HepG2 (cell line): ENCODE measurements around the gene KMT5C. TPM values are rescaled to one million over a fixed set of nuclear protein-coding genes. Genes with fewer than 3 reads are reported as not detected.

Source experiments
- ATAC-seq: fragments of 200-7000 bp; cut with Tn5 transposase; 3 replicates; pipeline ENCODE4 v1.9.1; 2020; ENCODE audit warnings: mild to moderate bottlenecking, moderate library complexity
- BruUV-seq: library from RNA; stranded (reverse); fragments of 400-500 nt; replicated peaks from 2 replicates; lab custom pipeline; 2021; lab: Mats Ljungman, UMichigan
- CTCF ChIA-PET: fragments of 300-600 bp; formaldehyde crosslinking; extraction: SDS; loops from one replicate; lab custom pipeline; 2021; ENCODE audit warnings: low total read pairs, inconsistent platforms, low intra/inter-chr PET ratio; lab: Yijun Ruan, JAX
- POLR2A ChIA-PET: fragments of 350-600 bp; sonication (Branson Sonifier 250); formaldehyde crosslinking; loops from one replicate; lab custom pipeline; 2020; ENCODE audit warnings: antibody characterized with exemption, inconsistent platforms; lab: Yijun Ruan, JAX
- DNase-seq: peaks from one replicate; pipeline ENCODE4 v3.0.0-alpha.2; 2015; ENCODE audit warnings: low spot score
- FAIRE-seq: peaks from 3 replicates; lab custom pipeline; 2011; peaks lifted over from hg19 to GRCh38; lab: Jason Lieb, UNC
- H2AFZ ChIP-seq: one replicate; pipeline ENCODE4 v1.6.1; 2011; ENCODE audit warnings: low read length, inconsistent platforms
- H3K27ac ChIP-seq: fragments of 300-600 bp; 3 replicates; pipeline ENCODE4 v1.8.0; 2011; ENCODE audit warnings: mixed run types, mild to moderate bottlenecking, mixed read lengths, low read length, inconsistent platforms; ENCODE audit not compliant: insufficient read depth; ENCODE audit errors: extremely low read length
- H3K27me3 ChIP-seq, 2 experiments: fragments of 200-600 bp in 1 of 2; 2 replicates in 1 of 2; 3 replicates in 1 of 2; pipeline versions ENCODE4 v1.6.0 to v1.8.0; 2011; ENCODE audit warnings: low read length in 2 of 2, mild to moderate bottlenecking in 2 of 2, moderate library complexity in 2 of 2, inconsistent platforms in 1 of 2; ENCODE audit not compliant: insufficient read depth in 2 of 2, control insufficient read depth in 1 of 2
- H3K36me3 ChIP-seq, 2 experiments: fragments of 200-600 bp in 1 of 2; replicated peaks in 1 of 2; 2 replicates in 1 of 2; 3 replicates in 1 of 2; pipeline versions ENCODE4 v1.5.1 to v1.8.0; 2011; ENCODE audit warnings: low read length in 2 of 2, inconsistent platforms in 1 of 2; ENCODE audit not compliant: insufficient read depth in 2 of 2, control insufficient read depth in 1 of 2
- H3K4me1 ChIP-seq: 2 replicates; pipeline ENCODE4 v1.5.1; 2012; ENCODE audit warnings: low read length, inconsistent platforms; ENCODE audit not compliant: insufficient read depth
- H3K4me2 ChIP-seq: 2 replicates; pipeline ENCODE4 v1.6.0; 2011; ENCODE audit warnings: low read depth, low read length, inconsistent platforms
- H3K4me3 ChIP-seq, 3 experiments: fragments of 200-600 bp in 1 of 3; sonication (generic), shearing (Covaris generic) in 1 of 3; replicated peaks in 1 of 3; 2 replicates each; pipeline ENCODE4 v1.5.1; 2011 to 2016; ENCODE audit warnings: low read length in 3 of 3, inconsistent platforms in 2 of 3, low read depth in 2 of 3, mild to moderate bottlenecking in 2 of 3, control low read depth in 1 of 3, mixed read lengths in 1 of 3; ENCODE audit not compliant: insufficient read depth in 1 of 3
- H3K79me2 ChIP-seq: one replicate; pipeline ENCODE4 v1.6.1; 2011; ENCODE audit warnings: low read length, inconsistent platforms; ENCODE audit not compliant: insufficient read depth
- H3K9ac ChIP-seq: 2 replicates; pipeline ENCODE4 v1.6.0; 2011; ENCODE audit warnings: mild to moderate bottlenecking, low read depth, low read length, inconsistent platforms; ENCODE audit not compliant: insufficient read depth
- H3K9me3 ChIP-seq: 2 replicates; pipeline ENCODE4 v1.5.1; 2012; ENCODE audit warnings: mild to moderate bottlenecking, low read length
- H4K20me1 ChIP-seq: 2 replicates; pipeline ENCODE4 v1.6.0; 2011; ENCODE audit warnings: inconsistent platforms, mild to moderate bottlenecking, low read length, moderate library complexity; ENCODE audit not compliant: insufficient read depth
- ZNF121 ChIP-seq: sonication (generic); formaldehyde crosslinking; IDR thresholded peaks from 2 replicates; pipeline ENCODE4 v1.5.0; 2020; ENCODE audit warnings: mild to moderate bottlenecking, missing genetic modification reagents
- ZNF674 ChIP-seq: sonication (generic); formaldehyde crosslinking; IDR thresholded peaks from 2 replicates; pipeline ENCODE4 v1.5.0; 2020; ENCODE audit warnings: low read depth, mild to moderate bottlenecking, missing genetic modification reagents
- WGBS: methylation state at CpG from one replicate; pipeline ENCODE4 v1.1.6; 2017; ENCODE audit warnings: low lambda C conversion rate; 5-methylcytosine and 5-hydroxymethylcytosine counted together
- in situ Hi-C: cut with HindIII; loops from 2 replicates; pipeline ENCODE4 v1.10.0; 2017; ENCODE audit warnings: low pct_unique_long_range_greater_than_20kb; ENCODE audit not compliant: extremely low pct_ligation_motif_present
- intact Hi-C: fragments of 100-400 bp; cut with micrococcal nuclease; formaldehyde crosslinking; loops from one replicate; pipeline ENCODE4 v1.10.0; 2022; ENCODE audit not compliant: unreplicated experiment
- polyA plus RNA-seq, 8 experiments: library from polyadenylated mRNA; depleted of rRNA in 3 of 8; stranded (reverse) in 7 of 8; unstranded in 1 of 8; fragments of >200 nt; fragmentation: Illumina TruSeq in 4 of 8; extraction: Trizol in 4 of 8; gene quantifications; 2 replicates each; pipeline versions ENCODE4 v1.2.1 to v1.2.3, GENCODE V29; 2011 to 2016; ENCODE audit warnings: low read depth in 4 of 8, missing spikeins in 1 of 8, mixed read lengths in 1 of 8; ENCODE audit not compliant: insufficient read depth in 1 of 8
- total RNA-seq, 5 experiments: library from RNA; depleted of rRNA; stranded (reverse); fragments of >200 nt; fragmentation: Illumina TruSeq; extraction: Trizol; gene quantifications; 2 replicates each; pipeline ENCODE4 v1.2.3, GENCODE V29; 2016; ENCODE audit warnings: low read depth in 1 of 5

KMT5C gene
- total and polyA plus RNA-seq, 2 of the 13 experiments (the other 11 are each of a cell fraction or from before 2014, with no cell fraction given) = 5.5 to 9.0 TPM

DNA sequence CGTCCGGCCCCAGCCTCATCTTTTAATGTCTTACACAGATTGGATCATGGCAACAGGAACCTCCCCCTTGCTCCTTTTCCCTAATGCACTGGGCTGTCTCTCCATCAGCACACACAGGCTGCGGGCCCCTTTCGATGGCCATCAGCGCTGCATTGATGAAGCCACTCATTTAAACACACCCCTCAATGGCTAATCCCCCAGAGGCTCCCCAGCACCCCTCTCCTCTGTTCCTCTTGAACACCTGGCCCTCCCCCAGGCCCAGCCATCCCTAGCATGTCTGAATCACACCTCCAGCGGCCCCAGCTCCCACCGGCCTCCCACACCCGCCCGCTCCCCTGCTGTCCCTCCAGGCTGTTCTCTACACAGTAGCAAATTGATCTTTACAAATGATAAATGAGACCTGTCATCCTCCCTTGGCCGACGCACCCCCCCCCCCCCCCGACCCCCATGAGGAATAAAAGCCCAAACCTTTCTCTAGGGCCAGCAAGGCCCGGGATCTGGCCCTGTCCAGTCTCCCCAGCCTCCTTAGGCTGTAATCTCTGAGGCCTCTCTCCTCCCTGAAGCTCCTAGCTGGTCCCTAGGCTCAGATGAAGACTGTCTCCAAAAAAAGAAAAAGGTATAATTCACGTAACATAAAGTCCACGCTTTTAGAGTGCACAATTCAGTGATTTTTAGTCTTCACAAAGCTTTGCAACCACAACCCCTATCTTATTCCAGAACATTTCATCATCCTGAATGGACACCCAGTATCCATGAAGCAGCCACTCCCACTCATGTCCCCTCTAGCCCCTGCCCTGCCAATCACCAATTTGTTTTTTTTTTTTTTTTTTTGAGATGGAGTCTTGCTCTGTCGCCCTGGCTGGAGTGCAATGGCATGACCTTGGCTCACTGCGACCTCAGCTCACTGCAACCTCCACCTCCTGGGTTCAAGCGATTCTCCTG is 53.4 kb downstream of the KMT5C start:
- TF ChIP-seq ZNF674 (CRISPR knock-in tag) = no peak
- peak; percentile 33; the same call in 1 of the 2 replicates for TF ChIP-seq ZNF121
- no peak overlapping the region for H3K27ac ChIP-seq
- no peak overlapping the region for H3K4me3 ChIP-seq
- 84% methylated on average over 18 of the region's 18 CpGs for WGBS
- in situ Hi-C loops (no loop called here), intact Hi-C loops (no loop called here)
- no peaks in the 10 kb centered on the region for H3K27me3 ChIP-seq
- FAIRE-seq (no peak), DNase-seq (no peak), ATAC-seq (peak; percentile 27)
- ChIA-PET POLR2A (interaction anchor here (0.7 to 9.7 kb wide), 4 partner anchors 14 to 232 kb away, joined by 3 to 62 read pairs (median 4); partner anchors contain the start of genes KMT5C and UBE2S), CTCF (no interaction called here)
- H3K9me3 ChIP-seq = no peaks in the 10 kb centered on the region
- no peak overlapping the region for H3K4me2 ChIP-seq
- BruUV-seq = no TSS peak
- peaks cover 42% of the 10 kb centered on the region for H3K4me1 ChIP-seq
- H2AFZ ChIP-seq = no peak overlapping the region
- H3K9ac ChIP-seq = no peak overlapping the region
- peaks cover 25% of the 10 kb centered on the region for H4K20me1 ChIP-seq
- peaks cover 12 to 20% of the 10 kb centered on the region in 2 experiments for H3K36me3 ChIP-seq
- peaks cover 4% of the 10 kb centered on the region for H3K79me2 ChIP-seq

Other genes with a start within 250 kb of the KMT5C start
- 13.0 and 29.7 TPM in 2 replicates for gene PPP1R12C, start 222.2 kb upstream of the KMT5C start, total RNA-seq (2016; rRNA removed; fragmentation: Illumina TruSeq; extraction: Trizol)
- gene PPP1R12C, start 222.2 kb upstream of the KMT5C start, polyA plus RNA-seq (2011; rRNA removed) = 30.3 and 40.4 TPM in 2 replicates
- 1.3 and 1.4 TPM in 2 replicates for gene TNNT1, start 190.7 kb upstream of the KMT5C start, total RNA-seq (2016; rRNA removed; fragmentation: Illumina TruSeq; extraction: Trizol)
- 1.3 and 2.4 TPM in 2 replicates for gene TNNT1, start 190.7 kb upstream of the KMT5C start, polyA plus RNA-seq (2011; rRNA removed)
- 3.5 and 3.7 TPM in 2 replicates for gene TNNI3, start 182.1 kb upstream of the KMT5C start, total RNA-seq (2016; rRNA removed; fragmentation: Illumina TruSeq; extraction: Trizol)
- 3.7 TPM in 2 replicates for gene TNNI3, start 182.1 kb upstream of the KMT5C start, polyA plus RNA-seq (2011; rRNA removed)
- 0.40 and 0.41 TPM in 2 replicates for gene DNAAF3, start 173.3 kb upstream of the KMT5C start, total RNA-seq (2016; rRNA removed; fragmentation: Illumina TruSeq; extraction: Trizol)
- gene DNAAF3, start 173.3 kb upstream of the KMT5C start, polyA plus RNA-seq (2011; rRNA removed) = 0.30 and 0.33 TPM in 2 replicates
- not detected in 2 replicates for gene SYT5, start 159.6 kb upstream of the KMT5C start, total RNA-seq (2016; rRNA removed; fragmentation: Illumina TruSeq; extraction: Trizol)
- 0.04 TPM in 1 of 2 replicates, not detected in the other for gene SYT5, start 159.6 kb upstream of the KMT5C start, polyA plus RNA-seq (2011; rRNA removed)
- 9.9 and 14.7 TPM in 2 replicates for gene PTPRH, start 130.4 kb upstream of the KMT5C start, total RNA-seq (2016; rRNA removed; fragmentation: Illumina TruSeq; extraction: Trizol)
- gene PTPRH, start 130.4 kb upstream of the KMT5C start, polyA plus RNA-seq (2011; rRNA removed) = 125 and 166 TPM in 2 replicates
- 6.0 and 9.6 TPM in 2 replicates for gene TMEM86B, start 111.1 kb upstream of the KMT5C start, total RNA-seq (2016; rRNA removed; fragmentation: Illumina TruSeq; extraction: Trizol)
- 7.7 and 10.7 TPM in 2 replicates for gene TMEM86B, start 111.1 kb upstream of the KMT5C start, polyA plus RNA-seq (2011; rRNA removed)
- 23.0 and 25.8 TPM in 2 replicates for gene PPP6R1, start 80.9 kb upstream of the KMT5C start, total RNA-seq (2016; rRNA removed; fragmentation: Illumina TruSeq; extraction: Trizol)
- gene PPP6R1, start 80.9 kb upstream of the KMT5C start, polyA plus RNA-seq (2011; rRNA removed) = 54.0 and 75.7 TPM in 2 replicates
- 33.7 and 35.9 TPM in 2 replicates for gene HSPBP1, start 59.8 kb upstream of the KMT5C start, total RNA-seq (2016; rRNA removed; fragmentation: Illumina TruSeq; extraction: Trizol)
- 22.3 and 25.7 TPM in 2 replicates for gene HSPBP1, start 59.8 kb upstream of the KMT5C start, polyA plus RNA-seq (2011; rRNA removed)
- 0.18 TPM in 1 of 2 replicates, not detected in the other for gene BRSK1, start 55.9 kb upstream of the KMT5C start, total RNA-seq (2016; rRNA removed; fragmentation: Illumina TruSeq; extraction: Trizol)
- 1.2 and 1.9 TPM in 2 replicates for gene BRSK1, start 55.9 kb upstream of the KMT5C start, polyA plus RNA-seq (2011; rRNA removed)
- gene TMEM150B, start 14.5 kb upstream of the KMT5C start, total RNA-seq (2016; rRNA removed; fragmentation: Illumina TruSeq; extraction: Trizol) = 0.74 and 1.3 TPM in 2 replicates
- gene TMEM150B, start 14.5 kb upstream of the KMT5C start, polyA plus RNA-seq (2011; rRNA removed) = 1.8 and 2.9 TPM in 2 replicates
- gene COX6B2, start 14.8 kb downstream of the KMT5C start, total RNA-seq (2016; rRNA removed; fragmentation: Illumina TruSeq; extraction: Trizol) = not detected in 2 replicates
- gene COX6B2, start 14.8 kb downstream of the KMT5C start, polyA plus RNA-seq (2011; rRNA removed) = 0.16 and 0.21 TPM in 2 replicates
- gene GARIN5B, start 23.4 kb downstream of the KMT5C start, total RNA-seq (2016; rRNA removed; fragmentation: Illumina TruSeq; extraction: Trizol) = not detected in 2 replicates
- 0.03 TPM in 1 of 2 replicates, not detected in the other for gene GARIN5B, start 23.4 kb downstream of the KMT5C start, polyA plus RNA-seq (2011; rRNA removed)
- gene IL11, start 30.6 kb downstream of the KMT5C start, total RNA-seq (2016; rRNA removed; fragmentation: Illumina TruSeq; extraction: Trizol) = 2.9 and 3.0 TPM in 2 replicates
- 2.5 and 4.5 TPM in 2 replicates for gene IL11, start 30.6 kb downstream of the KMT5C start, polyA plus RNA-seq (2011; rRNA removed)
- gene TMEM190, start 37.0 kb downstream of the KMT5C start, total RNA-seq (2016; rRNA removed; fragmentation: Illumina TruSeq; extraction: Trizol) = 0.35 TPM in 1 of 2 replicates, not detected in the other
- 0.83 and 1.6 TPM in 2 replicates for gene TMEM190, start 37.0 kb downstream of the KMT5C start, polyA plus RNA-seq (2011; rRNA removed)
- gene TMEM238, start 44.4 kb downstream of the KMT5C start, total RNA-seq (2016; rRNA removed; fragmentation: Illumina TruSeq; extraction: Trizol) = not detected in 2 replicates
- gene TMEM238, start 44.4 kb downstream of the KMT5C start, polyA plus RNA-seq (2011; rRNA removed) = not detected in 2 replicates
- 105 and 149 TPM in 2 replicates for gene RPL28, start 46.1 kb downstream of the KMT5C start, total RNA-seq (2016; rRNA removed; fragmentation: Illumina TruSeq; extraction: Trizol)
- gene RPL28, start 46.1 kb downstream of the KMT5C start, polyA plus RNA-seq (2011; rRNA removed) = 420 and 501 TPM in 2 replicates
- 29.5 and 39.3 TPM in 2 replicates for gene UBE2S, start 67.9 kb downstream of the KMT5C start, total RNA-seq (2016; rRNA removed; fragmentation: Illumina TruSeq; extraction: Trizol)
- 26.6 and 32.2 TPM in 2 replicates for gene UBE2S, start 67.9 kb downstream of the KMT5C start, polyA plus RNA-seq (2011; rRNA removed)
- gene SHISA7, start 103.4 kb downstream of the KMT5C start, total RNA-seq (2016; rRNA removed; fragmentation: Illumina TruSeq; extraction: Trizol) = not detected in 2 replicates
- not detected in 2 replicates for gene SHISA7, start 103.4 kb downstream of the KMT5C start, polyA plus RNA-seq (2011; rRNA removed)
- 105 and 106 TPM in 2 replicates for gene ISOC2, start 121.8 kb downstream of the KMT5C start, total RNA-seq (2016; rRNA removed; fragmentation: Illumina TruSeq; extraction: Trizol)
- 76.8 and 91.2 TPM in 2 replicates for gene ISOC2, start 121.8 kb downstream of the KMT5C start, polyA plus RNA-seq (2011; rRNA removed)
- not detected in 2 replicates for gene C19orf85, start 124.9 kb downstream of the KMT5C start, total RNA-seq (2016; rRNA removed; fragmentation: Illumina TruSeq; extraction: Trizol)
- gene C19orf85, start 124.9 kb downstream of the KMT5C start, polyA plus RNA-seq (2011; rRNA removed) = not detected in 2 replicates
- gene ZNF628, start 136.7 kb downstream of the KMT5C start, total RNA-seq (2016; rRNA removed; fragmentation: Illumina TruSeq; extraction: Trizol) = 1.00 and 1.2 TPM in 2 replicates
- 0.48 and 0.54 TPM in 2 replicates for gene ZNF628, start 136.7 kb downstream of the KMT5C start, polyA plus RNA-seq (2011; rRNA removed)
- gene NAT14, start 145.3 kb downstream of the KMT5C start, total RNA-seq (2016; rRNA removed; fragmentation: Illumina TruSeq; extraction: Trizol) = 14.7 and 22.3 TPM in 2 replicates
- 20.7 and 24.7 TPM in 2 replicates for gene NAT14, start 145.3 kb downstream of the KMT5C start, polyA plus RNA-seq (2011; rRNA removed)
- gene SSC5D, start 148.6 kb downstream of the KMT5C start, total RNA-seq (2016; rRNA removed; fragmentation: Illumina TruSeq; extraction: Trizol) = not detected in 2 replicates
- 0.03 TPM in 1 of 2 replicates, not detected in the other for gene SSC5D, start 148.6 kb downstream of the KMT5C start, polyA plus RNA-seq (2011; rRNA removed)
- 0.24 and 0.45 TPM in 2 replicates for gene SBK2, start 197.3 kb downstream of the KMT5C start, total RNA-seq (2016; rRNA removed; fragmentation: Illumina TruSeq; extraction: Trizol)
- gene SBK2, start 197.3 kb downstream of the KMT5C start, polyA plus RNA-seq (2011; rRNA removed) = 0.14 TPM in 1 of 2 replicates, not detected in the other
- 0.46 and 0.66 TPM in 2 replicates for gene SBK3, start 205.7 kb downstream of the KMT5C start, total RNA-seq (2016; rRNA removed; fragmentation: Illumina TruSeq; extraction: Trizol)
- 0.77 and 1.5 TPM in 2 replicates for gene SBK3, start 205.7 kb downstream of the KMT5C start, polyA plus RNA-seq (2011; rRNA removed)
- 1.7 and 2.9 TPM in 2 replicates for gene ZNF579, start 241.0 kb downstream of the KMT5C start, total RNA-seq (2016; rRNA removed; fragmentation: Illumina TruSeq; extraction: Trizol)
- gene ZNF579, start 241.0 kb downstream of the KMT5C start, polyA plus RNA-seq (2011; rRNA removed) = 2.1 and 2.2 TPM in 2 replicates